Embryonic facial prominence (tissue), 1 donor: ENCODE measurements around the gene FBN3.

ENCODE experiments used
- DNase-seq: peaks from one replicate; pipeline ENCODE4 v3.0.0-alpha.2; 2016; ENCODE audit errors: extremely low spot score

Gene FBN3

GRCh38 chr19:8089664-8090601 is 59.5 kb downstream of the FBN3 start:
- DNase-seq: no peak

GRCh38 chr19:8088752-8089663 is 60.4 kb downstream of the FBN3 start:
- no peak for DNase-seq

DNA sequence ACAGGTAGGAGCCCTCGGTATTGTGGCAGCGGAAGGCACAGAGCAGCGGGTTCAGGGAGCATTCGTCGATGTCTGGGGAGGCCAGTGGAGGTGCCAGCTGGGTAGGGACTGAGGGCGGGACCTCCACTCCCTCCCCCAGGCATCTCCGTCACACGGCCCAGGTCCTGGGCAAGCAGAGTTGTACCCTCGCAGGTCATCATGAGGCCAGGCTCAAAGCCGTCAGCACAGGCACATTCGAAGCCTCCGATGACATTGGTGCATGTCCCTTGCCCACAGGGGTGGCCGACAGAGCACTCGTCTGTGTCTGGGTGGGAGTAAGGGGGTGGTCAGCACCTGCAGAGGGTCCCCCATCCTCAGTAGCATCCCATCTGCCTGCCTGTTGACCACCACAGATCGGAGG is 61.5 kb downstream of the FBN3 start:
- DNase-seq: no peak

DNA sequence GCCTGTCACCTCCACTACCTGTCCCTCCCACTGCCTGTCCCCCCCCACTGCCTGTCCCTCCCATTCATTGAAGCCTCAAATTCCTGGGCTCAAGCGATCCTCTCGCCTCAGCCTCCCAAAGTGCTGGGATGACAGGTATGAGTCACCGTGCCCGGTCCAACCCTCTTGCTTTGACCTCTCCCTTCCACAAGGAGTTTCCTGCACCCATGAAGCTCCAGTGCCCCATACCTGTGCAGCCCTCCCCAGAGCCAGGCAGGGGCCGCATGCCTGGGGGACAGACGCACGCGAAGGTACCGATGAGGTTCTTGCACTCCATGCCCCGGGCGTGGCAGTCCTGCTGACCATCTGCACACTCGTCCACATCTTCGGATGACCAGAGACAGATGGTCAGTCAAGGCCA is 62.5 kb downstream of the FBN3 start:
- DNase-seq: no peak

GRCh38 chr19:8085598-8086408 is 63.6 kb downstream of the FBN3 start:
- no peak for DNase-seq

- no peak for DNase-seq
Measured at GRCh38 chr19:8084152-8084551, 65.2 kb downstream of the FBN3 start.

- no peak for DNase-seq
Measured at GRCh38 chr19:8083141-8083540, 66.3 kb downstream of the FBN3 start.

DNA sequence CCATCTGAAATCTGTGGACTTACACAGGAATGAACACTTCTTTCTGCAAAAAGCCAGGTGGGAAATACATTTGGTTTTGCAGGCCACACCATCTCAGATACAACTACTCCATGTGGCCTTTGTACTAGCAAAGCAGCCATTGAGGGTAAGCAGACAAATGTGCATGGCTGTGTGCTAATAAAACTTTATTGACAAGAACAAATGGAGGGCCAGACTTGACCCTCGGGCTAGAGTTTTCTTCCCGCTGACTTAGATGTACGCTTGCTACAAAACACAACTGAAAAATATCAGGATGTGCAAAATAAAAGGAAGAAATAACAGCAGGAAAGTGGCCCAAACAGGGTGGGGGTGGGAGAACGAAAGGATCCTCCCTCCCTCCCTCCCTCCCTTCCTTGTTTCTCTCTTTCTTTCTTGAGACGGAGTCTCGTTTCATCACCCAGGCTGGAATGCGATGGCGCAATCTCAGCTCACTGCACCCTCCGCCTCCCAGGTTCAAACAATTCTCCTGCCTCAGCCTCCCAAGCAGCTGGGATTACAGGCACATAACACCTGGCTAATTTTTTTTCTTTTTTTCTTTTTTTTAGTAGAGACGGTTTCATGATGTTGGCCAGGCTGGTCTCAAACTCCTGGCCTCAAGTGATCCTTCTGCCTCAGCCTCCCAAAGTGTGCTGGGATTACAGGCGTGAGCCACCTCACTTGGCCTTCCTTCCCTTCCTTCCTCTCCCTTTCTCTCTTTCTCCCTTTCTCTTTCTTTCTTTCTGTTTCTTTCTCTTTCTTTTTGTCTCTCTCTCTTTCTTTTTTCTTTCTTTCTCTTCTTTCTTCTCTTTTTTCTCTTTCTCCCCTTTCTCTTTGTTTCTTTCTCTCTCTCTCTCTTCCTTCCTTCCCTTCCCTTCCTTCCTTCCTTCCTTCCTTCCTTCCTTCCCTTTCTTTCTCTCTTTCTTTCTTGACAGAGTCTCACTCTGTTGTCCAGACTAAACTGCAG is 67.5 kb downstream of the FBN3 start:
- DNase-seq: no peak

GRCh38 chr19:8080832-8081231 is 68.6 kb downstream of the FBN3 start:
- no peak for DNase-seq

DNA sequence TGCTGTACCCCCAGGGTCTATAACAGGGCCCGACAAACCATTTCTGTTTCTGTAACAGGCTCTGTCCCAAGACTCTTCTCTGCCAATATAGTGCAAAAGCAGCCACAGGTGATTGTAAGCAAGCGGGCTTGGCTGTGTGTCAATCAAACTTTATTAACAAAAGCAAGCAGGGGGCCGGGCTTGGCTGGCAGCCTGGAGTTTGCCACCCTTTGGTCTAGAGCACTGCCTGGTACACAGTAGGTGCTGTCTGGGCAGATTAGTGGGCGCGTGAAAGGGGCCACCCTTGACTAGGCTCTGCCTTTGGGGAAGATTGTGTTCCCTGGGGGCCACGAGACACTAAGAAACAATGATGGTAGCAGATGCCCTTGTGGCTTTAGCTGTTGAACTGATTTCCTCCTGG is 69.4 kb downstream of the FBN3 start:
- no peak for DNase-seq

- no peak for DNase-seq
Measured at GRCh38 chr19:8075158-8076074, 74.0 kb downstream of the FBN3 start.

DNA sequence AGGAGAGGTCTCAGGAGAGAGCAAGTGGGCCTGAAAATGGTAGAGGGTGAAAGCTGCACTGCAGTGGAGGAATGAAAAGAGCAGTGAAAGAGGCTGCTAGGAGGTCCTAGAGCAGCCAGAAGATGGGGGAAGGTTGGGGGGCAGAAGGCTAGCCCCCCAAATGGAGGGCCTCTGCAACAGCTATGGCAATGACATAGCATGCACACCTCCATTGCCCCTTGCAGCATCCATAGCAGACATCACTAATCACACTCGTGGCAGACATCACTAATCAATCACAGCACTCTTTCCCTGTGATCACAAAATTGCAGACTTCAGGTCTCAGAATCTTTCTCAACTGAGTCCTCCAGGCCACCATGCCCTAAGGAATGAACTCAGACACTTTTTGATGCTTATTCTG is 74.9 kb downstream of the FBN3 start:
- DNase-seq: no peak

GRCh38 chr19:8071912-8072311 is 77.5 kb downstream of the FBN3 start:
- no peak for DNase-seq

GRCh38 chr19:8069096-8069973 is 80.1 kb downstream of the FBN3 start:
- no peak for DNase-seq

GRCh38 chr19:8065875-8066261 is 83.5 kb downstream of the FBN3 start:
- DNase-seq: no peak

DNA sequence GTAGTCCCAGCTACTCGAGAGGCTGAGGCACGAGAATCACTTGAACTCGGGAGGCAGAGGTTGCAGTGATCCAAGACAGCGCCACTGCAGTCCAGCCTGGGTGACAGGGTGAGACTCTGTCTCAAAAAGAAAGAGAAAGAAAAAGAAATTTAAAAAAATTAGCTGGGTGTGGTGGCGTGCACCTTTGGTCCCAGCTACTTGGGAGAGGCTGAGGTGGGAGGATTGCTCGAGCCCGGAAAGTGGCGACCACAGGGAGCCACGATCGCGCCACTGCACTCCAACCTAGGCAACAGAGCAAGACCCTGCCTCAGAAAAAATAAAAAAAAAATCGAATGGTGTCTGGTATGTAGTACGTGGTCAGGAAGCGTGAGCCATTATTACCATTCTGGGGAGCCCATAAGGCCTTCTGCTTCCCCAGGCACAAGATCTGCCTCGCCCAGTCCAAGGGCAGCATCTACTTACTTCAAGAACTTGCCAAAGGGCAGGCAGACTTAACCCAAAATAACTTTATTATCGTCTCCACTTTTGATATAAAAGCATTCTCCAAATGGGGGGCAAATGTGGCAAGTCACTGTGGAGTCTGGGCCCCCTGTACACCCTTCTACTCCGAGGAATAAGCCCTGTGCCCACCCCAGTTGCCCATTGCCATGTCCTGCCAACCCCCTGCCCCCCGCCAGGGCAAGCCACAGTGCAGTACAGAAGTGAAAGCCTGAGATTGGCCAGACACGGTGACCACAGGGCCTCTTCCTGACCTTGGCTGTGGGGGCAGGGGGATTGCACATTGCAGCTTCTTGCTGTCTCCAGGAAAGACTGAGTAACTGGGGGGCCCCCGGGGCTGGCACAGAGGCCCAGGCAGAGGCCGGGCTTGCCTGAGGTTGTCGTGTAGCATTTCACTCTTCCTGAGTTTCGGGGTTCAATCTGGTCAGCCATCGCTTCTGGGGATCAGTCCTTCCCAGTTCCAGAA is 84.2 kb downstream of the FBN3 start:
- DNase-seq: no peak

DNA sequence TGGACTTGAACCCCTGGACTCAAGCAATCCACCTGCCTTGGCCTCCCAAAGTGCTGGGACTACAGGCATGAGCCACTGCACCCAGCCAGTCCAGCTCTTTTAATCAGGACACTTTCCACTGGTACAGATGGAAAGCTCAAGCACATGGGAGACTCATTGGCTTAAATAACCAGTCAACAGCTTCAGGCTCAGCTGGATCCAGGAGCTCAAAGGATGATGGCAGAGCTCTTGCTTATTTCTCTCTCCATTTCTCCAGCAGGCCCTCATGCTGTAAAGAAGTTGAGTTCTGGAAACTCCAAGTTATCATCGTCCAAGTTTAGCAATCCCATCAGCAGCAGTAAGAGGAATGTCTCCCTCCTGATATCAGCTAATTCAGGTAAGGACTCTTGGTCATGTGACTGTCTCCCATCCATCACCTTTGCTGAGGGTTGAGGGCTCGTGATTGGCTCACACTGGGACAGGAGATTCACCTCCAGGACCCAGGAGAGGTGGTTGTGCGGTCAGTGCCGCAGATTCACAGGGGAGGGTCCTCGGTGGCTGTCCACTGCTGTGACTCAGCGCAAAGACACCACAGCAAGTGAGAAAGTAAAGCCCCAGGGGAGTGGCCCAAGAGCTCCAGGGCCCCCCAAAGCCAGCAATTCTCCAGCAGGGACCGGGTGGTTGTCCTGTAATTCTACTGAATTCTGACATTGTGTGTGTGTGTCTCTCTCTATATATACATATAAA is 91.7 kb downstream of the FBN3 start:
- DNase-seq: no peak
